Measurements from ENCODE around the gene FAM227A. TPM values are rescaled to one million over a fixed set of nuclear protein-coding genes. Genes with fewer than 3 reads are reported as not detected.

The FAM227A gene
- total and polyA plus RNA-seq, 8 donors: 1.5 to 8.8 (median 4.6) TPM

- TF ChIP-seq CTCF (IDR thresholded peaks at IDR 0.05): no peak
- H3K27ac ChIP-seq: no peak overlapping the region
- intact Hi-C loops (cut with DNase I): no loop called here
Measured at GRCh38 chr22:38564669-38565068, 91.5 kb downstream of the FAM227A start.

GRCh38 chr22:38554281-38554680, 101.9 kb downstream of the FAM227A start:
- H3K4me3 ChIP-seq: no peak overlapping the region
- H3K9me3 ChIP-seq: no peaks in the 10 kb centered on the region
- peaks cover 0 to 31% of the 10 kb centered on the region in 2 donors for H3K27me3 ChIP-seq
- H3K36me3 ChIP-seq: no peaks in the 10 kb centered on the region
- no peak overlapping the region for H3K27ac ChIP-seq
- intact Hi-C loops (cut with DNase I): loop anchor here in 1 of 2 donors (10.0 kb wide), 1 partner anchor 129 kb away; no protein-coding TSS in a partner anchor
- TF ChIP-seq CTCF (IDR thresholded peaks at IDR 0.05): no peak
- ATAC-seq: no peak
- DNase-seq: no peak
- peaks cover 0 to 10% of the 10 kb centered on the region in 2 donors for H3K4me1 ChIP-seq

More at GRCh38 chr22:38564669-38565068, 91.5 kb downstream of the FAM227A start:
- ATAC-seq (no peak), DNase-seq (no peak)
- no peaks in the 10 kb centered on the region for H3K36me3 ChIP-seq
- peaks cover 0 to 14% of the 10 kb centered on the region in 2 donors for H3K27me3 ChIP-seq
- H3K9me3 ChIP-seq: no peaks in the 10 kb centered on the region
- peaks cover 2 to 5% of the 10 kb centered on the region in 2 donors for H3K4me1 ChIP-seq
- H3K4me3 ChIP-seq: no peak overlapping the region

GRCh38 chr22:38549101-38549894, 106.9 kb downstream of the FAM227A start:
- Histone ChIP-seq H3K4me3 (no peak overlapping the region), H3K36me3 (no peaks in the 10 kb centered on the region), H3K4me1 (peaks cover 4 to 15% of the 10 kb centered on the region in 2 donors), H3K27me3 (peaks cover 0 to 37% of the 10 kb centered on the region in 2 donors), H3K9me3 (peaks cover 0 to 3% of the 10 kb centered on the region in 2 donors), H3K27ac (no peak overlapping the region)
- TF ChIP-seq CTCF (IDR thresholded peaks at IDR 0.05): no peak
- intact Hi-C loops (cut with DNase I): no loop called here
- ATAC-seq (peak; percentile 25), DNase-seq (no peak)

- ATAC-seq: peak; percentile 24
- no peak for TF ChIP-seq CTCF (IDR thresholded peaks at IDR 0.05)
- DNase-seq: peak in 1 of 4 donors; percentile 10
- H3K27me3 ChIP-seq: peaks cover 0 to 4% of the 10 kb centered on the region in 2 donors
- peaks cover 0 to 13% of the 10 kb centered on the region in 2 donors for H3K9me3 ChIP-seq
- no peaks in the 10 kb centered on the region for H3K36me3 ChIP-seq
- H3K4me1 ChIP-seq: no peaks in the 10 kb centered on the region
- intact Hi-C loops (cut with DNase I): no loop called here
- no peak overlapping the region for H3K4me3 ChIP-seq
- no peak overlapping the region for H3K27ac ChIP-seq
Measured at GRCh38 chr22:38540701-38541100, 115.5 kb downstream of the FAM227A start.

GRCh38 chr22:38531251-38531938, 124.8 kb downstream of the FAM227A start:
- DNase-seq: no peak
- ATAC-seq: no peak
- no peaks in the 10 kb centered on the region for H3K4me1 ChIP-seq
- H3K4me3 ChIP-seq: no peak overlapping the region
- H3K9me3 ChIP-seq: no peaks in the 10 kb centered on the region
- intact Hi-C loops (cut with DNase I): no loop called here
- no peak for TF ChIP-seq CTCF (IDR thresholded peaks at IDR 0.05)
- H3K27me3 ChIP-seq: peaks cover 0 to 7% of the 10 kb centered on the region in 2 donors
- no peaks in the 10 kb centered on the region for H3K36me3 ChIP-seq
- H3K27ac ChIP-seq: no peak overlapping the region
